Measurements from ENCODE around the gene HNF1B. TPM values are rescaled to one million over a fixed set of nuclear protein-coding genes. Genes with fewer than 3 reads are reported as not detected.

The HNF1B gene
- total and polyA plus RNA-seq, 8 donors: 9.6 to 40.6 (median 36.1) TPM

- Histone ChIP-seq H3K4me1 (peaks cover 4 to 5% of the 10 kb centered on the region in 2 donors), H3K9me3 (no peaks in the 10 kb centered on the region), H3K27ac (no peak overlapping the region), H3K27me3 (peaks cover 0 to 26% of the 10 kb centered on the region in 2 donors), H3K36me3 (no peaks in the 10 kb centered on the region), H3K4me3 (no peak overlapping the region)
- DNase-seq (no peak), ATAC-seq (no peak)
- no peak for TF ChIP-seq CTCF (IDR thresholded peaks at IDR 0.05)
- intact Hi-C loops (cut with DNase I): no loop called here
Observed at GRCh38 chr17:37714897-37715296, 30.0 kb downstream of the HNF1B start.

GRCh38 chr17:37713624-37714023 is 31.2 kb downstream of the HNF1B start:
- peak overlapping the region in 1 of 2 donors; percentile 26 for H3K27ac ChIP-seq
- H3K27me3 ChIP-seq: peaks cover 0 to 34% of the 10 kb centered on the region in 2 donors
- intact Hi-C loops (cut with DNase I): no loop called here
- DNase-seq (peak in 1 of 4 donors; percentile 78), ATAC-seq (peak; percentile 36)
- H3K36me3 ChIP-seq: no peaks in the 10 kb centered on the region
- no peak overlapping the region for H3K4me3 ChIP-seq
- peaks cover 4 to 5% of the 10 kb centered on the region in 2 donors for H3K4me1 ChIP-seq
- no peaks in the 10 kb centered on the region for H3K9me3 ChIP-seq
- no peak for TF ChIP-seq CTCF (IDR thresholded peaks at IDR 0.05)

GRCh38 chr17:37713028-37713431 is 31.8 kb downstream of the HNF1B start:
- intact Hi-C loops (cut with DNase I): no loop called here
- Histone ChIP-seq H3K27me3 (peaks cover 0 to 39% of the 10 kb centered on the region in 2 donors), H3K27ac (peak overlapping the region in 1 of 2 donors; percentile 19), H3K4me3 (no peak overlapping the region), H3K36me3 (no peaks in the 10 kb centered on the region), H3K4me1 (peaks cover 4 to 5% of the 10 kb centered on the region in 2 donors), H3K9me3 (no peaks in the 10 kb centered on the region)
- DNase-seq (no peak), ATAC-seq (no peak)
- no peak for TF ChIP-seq CTCF (IDR thresholded peaks at IDR 0.05)

GRCh38 chr17:37711113-37711512 is 33.7 kb downstream of the HNF1B start:
- Histone ChIP-seq H3K36me3 (no peaks in the 10 kb centered on the region), H3K4me3 (no peak overlapping the region), H3K27me3 (peaks cover 0 to 51% of the 10 kb centered on the region in 2 donors), H3K4me1 (peaks cover 4 to 5% of the 10 kb centered on the region in 2 donors), H3K27ac (peak overlapping the region; percentile 23 to 33), H3K9me3 (no peaks in the 10 kb centered on the region)
- ATAC-seq: no peak
- intact Hi-C loops (cut with DNase I): no loop called here
- no peak for TF ChIP-seq CTCF (IDR thresholded peaks at IDR 0.05)
- DNase-seq: no peak

GRCh38 chr17:37710344-37710886 is 34.4 kb downstream of the HNF1B start:
- Histone ChIP-seq H3K27me3 (peaks cover 0 to 50% of the 10 kb centered on the region in 2 donors), H3K9me3 (no peaks in the 10 kb centered on the region), H3K36me3 (no peaks in the 10 kb centered on the region), H3K27ac (peak overlapping the region; percentile 23 to 48), H3K4me1 (peaks cover 4 to 5% of the 10 kb centered on the region in 2 donors), H3K4me3 (no peak overlapping the region)
- no peak for TF ChIP-seq CTCF (IDR thresholded peaks at IDR 0.05)
- DNase-seq: peak in 3 of 4 donors; percentile 23 to 86 (median 86)
- peak; percentile 50 for ATAC-seq
- intact Hi-C loops (cut with DNase I): no loop called here
